GM21447 (cell line): Measurements from ENCODE around the gene ENTPD3.
"Not testable (repeated sequence)": the region's sequence is repeated elsewhere in the genome, so short reads cannot be mapped to it uniquely, and the experiment has no call there.

Source experiments
- ATAC-seq: cut with Tn5 transposase; IDR thresholded peaks from one replicate; pipeline ENCODE4 v1.9.1; 2021; ENCODE audit not compliant: unreplicated experiment

ENTPD3 gene

GRCh38 chr3:40458473-40458872 is 71.5 kb downstream of the ENTPD3 start:
- no peak for ATAC-seq

- ATAC-seq = not testable (repeated sequence)
Measured at GRCh38 chr3:40460481-40460880, 73.5 kb downstream of the ENTPD3 start.

GRCh38 chr3:40461161-40461560 is 74.2 kb downstream of the ENTPD3 start:
- ATAC-seq = no peak

- not testable (repeated sequence) for ATAC-seq
Measured at GRCh38 chr3:40462838-40463237, 75.9 kb downstream of the ENTPD3 start.

- no peak for ATAC-seq
Measured at GRCh38 chr3:40463579-40463978, 76.6 kb downstream of the ENTPD3 start.

- ATAC-seq = no peak
Measured at GRCh38 chr3:40464339-40465110, 77.5 kb downstream of the ENTPD3 start.

GRCh38 chr3:40465111-40465407 is 78.1 kb downstream of the ENTPD3 start:
- ATAC-seq = no peak

- no peak for ATAC-seq
Measured at GRCh38 chr3:40465456-40465855, 78.5 kb downstream of the ENTPD3 start.

- no peak for ATAC-seq
Measured at GRCh38 chr3:40468018-40468417, 81.0 kb downstream of the ENTPD3 start.

GRCh38 chr3:40470701-40471100 is 83.7 kb downstream of the ENTPD3 start:
- ATAC-seq = no peak

GRCh38 chr3:40476478-40477470 is 89.8 kb downstream of the ENTPD3 start, which contains the start of gene ZNF619:
Gene ZNF619, plus strand, starts transcription at chr3:40477122. Its CDS starts 858 bp downstream, at chr3:40477980.
- peak; percentile 90 for ATAC-seq

GRCh38 chr3:40477666-40478065 is 90.7 kb downstream of the ENTPD3 start:
- ATAC-seq = no peak
